HG02981 (cell line): ENCODE results near the gene PNKP.

ENCODE experiments used
- ATAC-seq: cut with Tn5 transposase; IDR thresholded peaks from one replicate; pipeline ENCODE4 v1.9.1; 2021; ENCODE audit warnings: mild to moderate bottlenecking, moderate library complexity; ENCODE audit not compliant: unreplicated experiment

The PNKP gene

DNA sequence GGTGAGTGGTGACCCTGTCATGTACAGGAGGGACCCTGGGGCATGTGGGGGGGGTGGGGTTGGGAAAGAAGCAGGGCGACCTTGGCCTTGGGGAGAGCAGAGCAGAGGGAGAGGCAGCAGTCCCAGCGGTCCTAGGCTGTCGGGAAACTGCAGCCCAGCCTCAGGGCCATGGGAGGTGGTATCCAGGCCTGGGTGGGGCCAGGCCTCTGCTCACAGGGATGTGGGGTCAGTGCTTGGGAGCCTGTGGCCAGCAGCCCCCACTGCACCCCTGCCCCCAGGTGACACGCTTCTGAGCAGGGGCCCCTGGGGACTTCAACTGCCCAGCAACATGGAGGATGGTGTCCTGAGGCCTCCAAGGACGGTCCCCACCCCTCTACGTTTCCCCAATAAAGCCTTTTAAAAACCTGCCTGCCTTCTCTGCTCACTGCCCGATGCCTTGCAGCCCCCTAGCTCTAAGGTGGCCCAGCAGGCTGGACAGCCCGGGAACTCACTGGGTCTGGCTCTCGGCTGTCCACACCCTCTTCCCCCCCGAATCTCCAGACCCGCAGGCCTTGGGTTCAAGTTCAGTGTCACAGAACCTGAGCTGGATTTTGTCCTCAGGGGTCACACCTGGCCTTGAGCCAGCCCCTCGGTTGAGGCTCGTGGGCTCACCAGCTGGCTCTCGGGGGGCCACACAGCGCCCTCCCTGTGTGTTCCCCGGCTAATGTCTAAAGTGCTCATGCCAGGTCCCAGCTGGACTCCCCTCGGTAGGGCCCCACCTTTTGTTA, 6.9 kb downstream of the PNKP start:
- no peak for ATAC-seq

DNA sequence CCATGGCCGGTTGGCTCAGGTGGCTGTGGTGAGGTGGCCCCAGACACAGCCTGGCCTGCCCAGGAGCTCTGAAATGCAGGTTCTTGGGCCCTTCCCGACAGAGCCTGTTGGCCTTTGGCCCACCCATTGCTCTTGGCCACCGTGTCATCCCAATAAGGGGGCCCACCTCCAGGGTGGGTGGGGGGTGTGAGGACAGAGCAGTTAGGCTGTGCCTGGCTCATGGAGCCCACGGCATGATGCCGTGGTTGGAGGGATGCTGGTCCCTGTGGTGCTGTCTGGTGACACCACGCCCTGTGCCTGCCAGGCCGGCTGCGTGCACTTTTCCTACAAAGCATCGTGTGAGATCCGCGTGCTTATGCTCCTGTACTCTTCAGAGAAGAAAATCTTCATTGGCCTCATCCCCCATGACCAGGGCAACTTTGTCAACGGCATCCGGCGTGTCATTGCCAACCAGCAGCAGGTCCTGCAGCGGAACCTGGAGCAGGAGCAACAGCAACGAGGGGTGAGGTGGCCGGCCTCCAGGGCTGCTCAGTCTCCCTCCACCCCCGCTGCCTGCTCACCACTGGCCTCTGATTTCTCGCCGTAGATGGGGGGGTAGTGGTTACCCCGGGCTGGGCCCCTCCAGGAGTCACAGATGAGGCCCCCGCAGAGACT, 7.6 kb downstream of the PNKP start:
- ATAC-seq, result no peak

DNA sequence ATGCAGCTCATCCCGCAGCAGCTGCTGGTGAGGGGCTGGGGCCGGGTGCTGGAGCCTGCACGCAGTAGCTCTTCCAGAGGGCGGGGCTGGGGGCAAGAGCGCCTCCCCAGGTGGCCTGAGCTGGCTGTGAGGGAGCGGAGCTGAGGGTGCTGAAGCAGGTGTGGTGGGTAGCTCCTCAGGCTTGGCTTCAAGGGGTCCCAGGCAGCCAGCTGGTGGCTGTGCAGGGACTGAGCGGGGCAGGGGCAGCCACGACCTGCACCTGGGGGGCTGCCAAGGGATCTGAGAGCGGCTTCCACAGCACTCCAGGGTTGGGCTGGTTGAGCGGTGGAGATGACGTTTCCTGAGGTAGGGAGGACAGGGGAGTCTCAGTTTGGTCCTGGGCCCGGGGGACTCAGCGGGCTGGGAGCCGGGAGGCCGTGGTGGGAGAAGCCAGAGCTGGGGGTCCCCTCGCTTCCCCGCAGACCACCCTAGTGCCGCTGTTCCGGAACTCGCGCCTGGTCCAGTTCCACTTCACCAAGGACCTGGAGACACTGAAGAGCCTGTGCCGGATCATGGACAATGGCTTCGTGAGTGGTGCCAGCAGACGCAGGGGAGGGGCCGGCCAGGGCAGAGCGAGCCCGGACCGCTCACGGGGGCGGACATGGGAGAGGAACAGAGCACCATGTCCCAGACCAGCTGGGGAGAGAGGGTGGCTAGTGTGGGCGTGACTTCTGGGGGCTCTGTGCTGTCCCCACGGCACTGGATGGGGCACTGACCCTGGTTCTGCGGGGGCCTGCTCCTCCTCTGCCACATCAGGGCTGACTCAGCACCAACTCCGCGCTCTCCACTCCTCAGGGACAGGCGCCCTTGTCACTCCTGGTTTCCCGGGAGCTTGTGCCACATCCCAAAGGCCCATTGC, 9.0 kb downstream of the PNKP start:
- no peak for ATAC-seq

DNA sequence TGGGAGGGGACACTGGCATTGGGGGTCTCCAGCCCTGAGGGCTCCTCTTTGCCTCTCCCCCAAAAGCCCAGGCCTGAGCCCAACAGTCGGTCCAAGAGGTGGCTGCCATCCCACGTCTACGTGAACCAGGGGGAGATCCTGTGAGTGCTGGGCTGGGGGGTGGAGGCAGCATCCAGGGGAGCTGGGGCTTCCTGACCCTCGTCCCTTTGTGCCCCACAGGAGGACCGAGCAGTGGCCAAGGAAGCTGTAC, 9.6 kb downstream of the PNKP start:
- ATAC-seq, result no peak

DNA sequence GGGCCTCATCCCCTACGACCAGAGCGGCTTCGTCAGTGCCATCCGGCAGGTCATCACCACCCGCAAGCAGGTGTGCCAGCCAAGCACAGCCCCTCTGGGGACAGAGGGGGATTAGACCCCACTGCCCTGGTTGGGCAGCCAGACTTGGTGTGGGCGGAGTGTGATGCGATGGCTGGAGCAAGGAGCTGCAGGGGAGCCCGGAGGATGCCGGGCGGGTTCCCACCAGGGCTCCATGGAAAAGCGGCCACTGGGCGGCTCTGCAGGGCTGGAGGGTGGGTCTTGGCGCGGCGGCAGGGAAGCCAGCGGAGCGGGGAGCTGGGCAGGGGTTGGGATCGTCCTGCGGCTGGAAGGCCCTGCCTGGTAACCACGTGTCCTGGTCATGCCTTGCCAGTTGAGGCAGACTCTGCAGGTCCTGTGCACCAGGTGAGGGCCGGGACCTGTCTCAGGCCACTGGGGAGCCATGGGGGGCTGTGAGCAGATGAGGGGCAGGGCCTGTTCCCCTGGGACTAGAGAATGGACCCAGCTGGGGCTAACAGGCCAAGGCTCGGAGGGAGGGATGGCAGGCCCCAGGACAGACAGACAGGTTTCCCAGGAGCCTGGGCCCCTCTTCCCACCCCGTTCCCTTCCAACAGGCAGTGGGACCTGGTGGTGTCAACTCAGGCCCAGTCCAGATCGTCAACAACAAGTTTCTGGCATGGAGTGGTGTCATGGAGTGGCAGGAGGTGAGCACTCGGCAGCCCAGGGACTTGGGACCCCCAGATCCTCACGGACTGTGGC, 10.1 kb downstream of the PNKP start:
- no peak for ATAC-seq

DNA sequence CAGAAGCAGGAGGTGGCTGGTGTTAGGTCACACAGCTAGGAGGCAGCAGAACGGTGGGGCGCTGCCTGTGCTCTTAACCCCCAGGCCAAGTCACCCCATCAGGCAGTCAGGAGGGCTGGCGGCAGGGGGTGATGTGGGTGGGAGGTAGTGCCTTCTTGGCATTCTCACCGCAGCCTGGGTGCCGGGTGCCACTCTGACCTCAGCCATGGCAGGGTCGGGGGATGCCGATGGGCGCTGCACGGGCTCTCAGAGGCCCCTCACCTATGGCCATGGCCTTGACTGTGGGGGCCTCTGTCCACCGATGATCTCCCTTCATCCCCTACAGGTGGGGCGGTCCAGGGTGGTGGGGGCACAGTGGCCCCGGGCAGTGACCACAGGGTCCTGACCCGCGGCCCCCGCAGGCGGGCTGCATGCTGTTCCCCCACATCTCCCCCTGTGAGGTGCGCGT, 10.8 kb downstream of the PNKP start:
- no peak for ATAC-seq

DNA sequence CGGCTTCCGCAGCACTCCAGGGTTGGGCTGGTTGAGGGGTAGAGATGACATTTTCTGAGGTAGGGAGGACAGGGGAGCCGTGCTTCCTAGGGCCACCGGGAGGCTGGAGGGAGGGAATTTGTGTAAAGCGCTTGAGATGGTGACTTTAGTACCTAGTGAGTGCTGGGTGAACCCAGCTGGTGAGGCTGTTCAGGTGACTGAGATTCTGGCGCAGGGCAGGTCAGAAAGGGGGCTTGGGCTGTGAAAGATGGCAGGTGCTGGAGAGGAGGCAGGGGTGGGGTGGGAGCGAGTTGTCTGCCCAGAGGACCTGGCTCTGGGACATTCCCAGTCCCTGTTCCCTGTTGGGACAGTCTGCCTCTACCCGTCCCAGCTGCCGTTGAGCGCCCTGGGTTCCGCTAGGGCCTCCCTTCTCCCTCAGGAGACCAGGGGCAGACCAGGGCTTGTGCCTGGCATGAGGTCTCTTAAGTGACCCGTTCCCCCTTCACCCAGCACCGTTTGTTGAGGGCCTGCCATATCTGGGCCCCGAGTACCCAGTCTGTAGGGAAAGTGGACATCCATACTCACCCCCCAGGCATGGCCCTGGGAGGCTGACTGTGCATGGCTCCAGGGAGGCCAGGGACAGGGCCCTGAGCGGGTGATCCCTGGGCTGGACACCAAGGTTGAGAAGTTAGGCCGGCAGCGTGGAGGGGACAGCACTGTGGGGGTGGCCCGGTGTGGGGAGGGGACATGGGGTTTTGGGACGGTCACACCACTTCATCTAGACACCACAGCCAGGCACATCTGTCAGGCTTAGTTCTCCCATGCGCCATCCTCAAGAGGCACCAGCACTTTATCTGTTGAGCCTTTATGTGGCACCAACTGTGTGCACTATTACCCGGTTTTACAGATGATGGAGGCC, 11.5 kb downstream of the PNKP start:
- no peak for ATAC-seq

DNA sequence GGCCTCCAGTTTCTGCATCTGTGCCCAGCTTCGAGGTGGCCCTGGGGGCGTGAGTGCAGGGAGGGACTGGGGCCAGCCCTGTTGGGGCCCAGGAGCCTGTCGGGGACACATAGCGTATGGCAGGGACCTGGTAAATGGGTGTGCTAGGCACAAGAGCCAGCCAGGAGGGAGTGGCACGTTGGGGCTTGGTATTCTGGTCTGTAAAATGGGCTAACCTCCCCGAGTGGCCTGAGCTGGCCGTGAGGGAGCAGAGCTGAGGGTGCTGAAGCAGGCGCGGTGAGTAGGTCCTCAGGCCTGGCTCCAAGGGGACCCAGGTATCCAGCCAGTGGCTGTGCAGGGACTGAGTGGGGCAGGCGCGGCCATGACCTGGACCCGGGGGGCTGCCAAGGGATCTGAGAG, 12.1 kb downstream of the PNKP start:
- ATAC-seq, result no peak

DNA sequence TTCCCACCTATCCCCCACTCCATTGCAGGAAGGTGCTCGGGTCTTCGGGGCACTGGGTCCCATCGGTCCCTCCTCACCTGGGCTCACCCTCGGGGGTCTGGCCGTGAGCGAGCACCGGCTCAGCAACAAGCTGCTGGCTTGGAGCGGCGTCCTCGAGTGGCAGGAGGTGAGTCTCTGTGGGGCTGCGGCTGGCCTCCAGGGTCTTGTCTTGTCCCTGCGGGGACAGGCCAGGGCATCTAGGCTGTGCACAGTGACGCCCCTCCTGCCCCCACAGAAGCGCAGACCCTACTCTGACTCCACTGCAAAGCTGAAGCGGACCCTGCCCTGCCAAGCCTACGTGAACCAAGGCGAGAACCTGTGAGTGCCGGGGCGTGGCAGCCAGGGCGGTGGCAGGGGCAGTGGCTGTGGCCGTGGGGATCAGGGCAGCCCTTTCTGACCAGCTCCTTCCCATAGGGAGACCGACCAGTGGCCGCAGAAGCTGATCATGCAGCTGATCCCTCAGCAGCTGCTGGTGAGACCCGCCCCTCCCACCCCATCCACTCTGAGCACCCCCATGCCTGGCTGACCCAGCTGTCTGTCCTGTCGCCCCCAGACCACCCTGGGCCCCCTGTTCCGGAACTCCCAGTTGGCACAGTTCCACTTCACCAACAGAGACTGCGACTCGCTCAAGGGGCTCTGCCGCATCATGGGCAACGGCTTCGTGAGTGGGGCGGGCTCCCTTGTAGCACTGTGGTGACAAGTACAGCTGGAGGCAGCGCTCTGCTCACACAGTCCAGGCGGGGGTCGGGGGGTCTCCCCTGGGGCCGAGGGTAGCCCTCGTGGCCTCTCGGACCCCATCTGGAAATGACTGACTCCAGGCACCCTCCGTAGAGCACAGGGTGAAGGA, 12.8 kb downstream of the PNKP start:
- no peak for ATAC-seq

DNA sequence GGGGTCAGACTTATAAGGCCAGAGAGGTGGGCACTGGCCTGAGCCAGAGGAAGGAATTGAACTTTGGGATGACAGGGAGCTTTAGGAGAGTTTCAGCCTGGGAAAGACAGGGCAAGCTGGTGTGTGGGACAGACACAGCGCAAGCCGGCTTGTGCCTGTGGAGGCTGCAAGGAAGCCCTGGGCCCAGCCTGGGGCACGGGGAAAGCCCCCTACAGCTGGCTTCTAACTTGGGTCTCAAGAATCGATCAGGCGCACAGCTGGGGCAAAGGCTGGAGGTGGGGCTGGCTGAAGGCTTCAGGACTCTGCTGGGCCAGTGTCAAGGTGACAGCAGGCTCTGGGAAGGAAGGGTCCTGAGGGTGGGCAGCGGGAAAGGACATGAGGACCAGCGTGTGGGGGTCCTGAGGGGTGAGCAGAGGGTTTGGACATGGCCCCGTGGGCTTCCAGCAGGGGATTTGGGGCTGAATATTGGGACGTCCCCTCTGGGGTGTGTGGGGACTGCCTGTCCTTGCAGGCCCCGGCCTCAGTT, 13.5 kb downstream of the PNKP start:
- ATAC-seq, result no peak

DNA sequence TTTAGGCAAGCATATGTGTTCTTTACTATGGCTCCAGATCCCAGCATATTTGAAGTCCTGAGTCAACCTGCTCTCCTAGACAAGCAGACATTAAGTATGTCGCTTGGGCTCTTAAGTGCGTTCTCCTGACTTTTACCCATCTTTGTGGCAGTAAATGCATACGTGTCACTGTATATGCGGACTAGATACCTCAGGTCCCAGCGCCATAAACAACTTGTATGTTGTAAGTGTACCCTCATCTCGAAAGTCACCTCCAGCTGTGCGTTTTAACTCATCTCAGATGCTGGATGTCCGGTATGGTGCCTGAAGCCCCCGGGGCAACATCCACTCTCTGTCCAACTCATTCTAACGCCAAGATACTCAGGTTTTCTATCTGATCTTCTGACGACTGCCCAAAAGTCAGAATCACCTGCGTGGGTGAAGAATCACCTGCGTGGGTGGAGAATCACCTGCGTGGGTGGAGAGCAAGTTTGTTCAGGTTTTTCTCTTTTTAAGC, 14.7 kb downstream of the PNKP start:
- ATAC-seq, result no peak

DNA sequence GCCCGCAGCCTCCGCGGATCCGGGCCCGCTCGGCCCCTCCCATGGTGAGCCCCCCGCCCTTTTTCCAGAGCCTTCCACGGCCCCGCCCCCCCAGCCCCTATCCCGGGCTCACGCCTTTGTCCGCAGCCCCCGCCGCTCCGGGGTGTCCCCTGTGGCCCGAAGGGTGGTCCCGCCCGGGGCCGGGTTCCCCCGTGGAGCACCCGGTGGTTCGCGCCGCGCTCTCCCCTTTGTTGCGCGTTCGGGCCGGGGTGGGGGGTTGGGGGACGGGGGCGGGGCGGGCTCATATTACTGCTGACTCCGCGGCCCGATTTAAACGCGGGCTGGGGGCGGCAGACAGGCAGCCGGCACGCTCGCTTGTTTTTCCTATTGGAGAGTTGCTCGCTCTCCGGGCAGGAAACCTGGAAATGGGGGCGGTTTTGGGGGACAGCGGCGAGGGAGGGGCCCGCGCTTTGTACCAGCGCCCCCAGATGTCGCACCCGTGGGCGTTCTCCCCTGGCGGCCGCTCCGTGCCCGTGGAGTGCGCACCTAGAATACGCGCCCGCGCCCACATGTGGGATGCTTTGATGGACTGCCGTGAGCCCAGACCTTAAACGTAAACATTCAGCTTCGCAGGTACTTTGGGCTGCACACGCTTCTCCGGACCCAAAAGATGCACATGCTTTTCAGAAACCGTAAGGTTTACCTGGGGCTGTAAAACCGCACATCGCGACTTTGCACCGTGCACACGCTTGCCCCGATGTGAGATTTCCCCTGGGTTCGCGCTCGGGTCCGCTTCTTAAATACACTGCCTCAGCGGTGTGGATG, 15.7 kb downstream of the PNKP start:
- no peak for ATAC-seq

DNA sequence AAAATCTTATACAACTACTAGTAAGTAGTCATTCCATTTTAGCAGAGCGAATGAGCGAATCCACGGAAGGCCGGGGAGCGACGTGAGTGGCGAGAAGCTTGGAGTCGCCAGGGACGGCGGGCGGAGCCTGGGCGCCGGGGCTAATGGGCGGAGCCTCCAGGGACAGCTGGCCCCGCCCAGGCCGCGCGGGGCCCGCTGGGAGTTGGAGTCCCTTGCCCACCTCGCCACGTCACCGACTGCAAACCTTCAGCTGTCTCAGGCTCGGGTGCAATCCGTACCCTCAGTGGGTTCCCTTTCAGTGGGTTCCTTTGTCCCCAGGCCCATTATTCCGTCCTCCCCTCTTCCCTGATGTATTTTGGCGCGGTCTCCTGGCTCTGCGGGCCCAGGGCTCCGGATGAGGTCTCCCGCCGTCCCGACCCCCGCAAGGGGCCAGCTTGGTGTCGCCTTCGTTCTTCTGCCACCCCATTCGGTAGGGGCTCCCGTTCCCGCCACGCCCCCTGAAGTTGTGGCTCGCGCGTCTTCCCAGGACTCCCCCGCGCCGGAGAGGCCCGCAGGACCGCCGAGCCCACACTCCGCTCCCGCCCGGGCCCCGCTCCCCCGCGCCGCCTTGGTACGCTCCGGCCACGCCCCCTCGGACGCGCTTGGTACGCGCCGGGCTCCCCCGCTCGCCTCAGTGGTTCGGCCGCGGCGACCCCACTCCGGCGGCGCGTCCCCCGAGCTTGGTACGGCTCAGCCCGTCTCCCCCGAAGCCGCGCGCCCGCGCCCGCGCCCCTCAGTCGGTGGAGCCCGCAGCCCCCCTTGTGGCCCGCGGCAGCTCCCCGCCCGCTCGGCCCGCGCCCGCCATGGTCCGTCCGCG, 16.7 kb downstream of the PNKP start, which contains the start of gene PTOV1:
PTOV1 (plus strand) TSS at position 673 of the 856 bp plus-strand sequence.
- ATAC-seq, result peak; percentile 59

DNA sequence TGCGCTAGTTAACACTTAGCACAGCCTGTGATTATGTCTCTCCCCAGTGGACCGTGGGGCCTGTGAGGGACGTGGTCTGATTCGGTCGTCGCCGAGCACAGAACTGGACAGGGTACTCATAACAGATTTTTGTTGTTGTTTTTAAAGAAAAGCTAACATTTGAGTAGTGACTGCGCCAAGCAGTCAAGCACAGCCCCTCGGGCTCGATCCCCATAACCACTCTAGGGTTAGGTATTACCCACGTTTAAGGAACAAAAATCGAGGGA, 17.2 kb downstream of the PNKP start:
- ATAC-seq, result no peak

DNA sequence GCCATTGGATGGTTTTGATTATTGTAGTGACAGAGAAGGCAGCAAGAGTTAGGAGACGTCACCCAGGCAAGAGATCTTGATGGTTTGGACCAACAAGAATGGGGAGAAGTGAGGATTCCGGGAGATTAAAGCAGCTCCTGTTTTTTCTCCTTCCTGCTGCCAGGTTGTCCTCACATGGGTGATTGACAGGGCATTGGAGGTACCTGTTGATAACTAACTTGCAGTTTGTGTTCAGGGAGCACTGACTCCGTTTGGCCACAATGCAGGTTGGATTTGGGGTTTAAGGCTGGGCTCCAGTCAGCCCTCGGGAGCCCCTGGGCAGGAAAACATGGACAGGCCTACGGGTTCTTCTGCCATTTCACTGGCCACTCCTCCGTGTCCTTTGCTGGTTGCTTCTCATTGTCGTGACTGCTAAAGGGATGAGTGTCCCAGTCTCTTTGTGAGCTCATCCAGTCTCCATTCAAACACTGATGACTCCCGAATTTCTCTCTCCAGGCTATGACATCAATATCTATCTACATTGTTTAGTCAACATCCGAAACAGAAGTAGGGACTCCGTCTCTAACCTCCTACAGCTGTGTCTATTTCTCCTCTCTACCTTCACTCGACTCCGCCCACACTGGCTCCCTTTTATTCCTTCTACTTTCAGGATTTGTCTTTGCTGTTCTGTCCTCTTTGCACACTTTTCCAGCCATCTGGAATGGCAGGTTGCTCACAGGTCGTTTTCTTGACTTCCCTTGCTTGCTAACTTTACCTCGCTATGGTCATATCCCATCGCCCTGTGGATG, 17.7 kb downstream of the PNKP start:
- no peak for ATAC-seq

DNA sequence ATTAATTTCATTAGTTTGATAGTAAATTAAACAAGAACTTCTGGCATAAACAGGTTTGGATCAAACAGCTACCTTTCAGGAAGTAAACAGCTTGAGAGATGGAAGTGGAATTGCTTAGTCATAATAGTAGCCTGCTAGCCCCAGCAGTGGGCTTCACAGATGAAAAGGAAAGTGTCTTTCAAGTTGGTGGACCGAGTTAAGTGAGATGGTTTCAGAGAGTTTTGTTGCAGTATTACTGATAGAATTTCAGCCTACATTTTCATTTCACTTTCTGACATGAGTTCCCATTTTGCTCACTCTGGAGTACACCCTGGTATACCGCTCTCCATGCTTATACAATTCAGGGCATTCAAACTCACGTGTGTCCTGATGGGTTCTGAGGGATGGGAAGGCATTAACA, 18.4 kb downstream of the PNKP start:
- ATAC-seq, result no peak
